ENCODE results near the gene LRIF1. TPM values are rescaled to one million over a fixed set of nuclear protein-coding genes. Genes with fewer than 3 reads are reported as not detected.

Gene LRIF1
- total RNA-seq, 4 donors from 2014 or later: 8.7 to 16.5 (median 9.6) TPM

GRCh38 chr1:110897681-110898080, 66.0 kb downstream of the LRIF1 start:
- TF ChIP-seq POLR2A (IDR thresholded peaks at IDR 0.05) (no peak), CTCF (IDR thresholded peaks at IDR 0.05) (no peak)
- H3K9me3 ChIP-seq: no peaks in the 10 kb centered on the region
- no peak overlapping the region for H3K4me3 ChIP-seq (replicated peaks in 1 of 3)
- H3K27ac ChIP-seq: no peak overlapping the region
- DNase-seq: no peak
- H3K27me3 ChIP-seq: no peaks in the 10 kb centered on the region
- H3K36me3 ChIP-seq: no peaks in the 10 kb centered on the region
- no peaks in the 10 kb centered on the region for H3K4me1 ChIP-seq
- 83 to 84% methylated on average over 2 of the region's 2 CpGs for WGBS, 2 donors
- intact Hi-C loops (cut with DNase I): no loop called here

Other genes with a start within 250 kb of the LRIF1 start
- 10 to 100 TPM; 11.6 to 31.0 (median 13.9) TPM for gene CD53, start 90.8 kb downstream of the LRIF1 start, total RNA-seq
- 100 to 1,000 TPM in 1 of 4 donors, 10 to 100 TPM in 3; 26.5 to 105 (median 51.7) TPM for gene DRAM2, start 176.2 kb upstream of the LRIF1 start, total RNA-seq
- 10 to 100 TPM; 32.2 to 53.8 (median 51.7) TPM for gene CEPT1, start 176.3 kb upstream of the LRIF1 start, total RNA-seq
- gene DENND2D, start 236.7 kb upstream of the LRIF1 start, total RNA-seq: 10 to 100 TPM; 45.1 to 53.3 (median 49.4) TPM